HL-60 (cell line): Measurements from ENCODE around the gene JAG1.

Source experiments
- DNase-seq, 2 experiments: peaks; one replicate each; pipeline ENCODE4 v3.0.0-alpha.2; 2010 to 2020; ENCODE audit warnings: low read depth in 1 of 2, low spot score in 1 of 2
- H3K27ac ChIP-seq: fragments of 250-450 bp; sonication (Bioruptor Pico); replicated peaks from 2 replicates; pipeline ENCODE4 v1.5.1; 2020; ENCODE audit warnings: mild to moderate bottlenecking, moderate library complexity
- H3K27me3 ChIP-seq: fragments of 250-450 bp; sonication (Bioruptor Pico); 2 replicates; pipeline ENCODE4 v1.5.1; 2021; ENCODE audit warnings: mild to moderate bottlenecking, moderate library complexity; ENCODE audit not compliant: insufficient read depth, poor library complexity, severe bottlenecking
- H3K4me3 ChIP-seq: replicated peaks from 2 replicates; pipeline ENCODE4 v1.5.1; 2011; ENCODE audit warnings: mild to moderate bottlenecking, control low read depth, low read length; ENCODE audit not compliant: insufficient read depth
- GABPA ChIP-seq: IDR thresholded peaks from 2 replicates; pipeline ENCODE4 v1.6.1; 2012; ENCODE audit warnings: low read depth
- POLR2AphosphoS5 ChIP-seq: IDR thresholded peaks from 2 replicates; pipeline ENCODE4 v1.6.1; 2012; ENCODE audit warnings: low read depth
- SPI1 ChIP-seq: IDR thresholded peaks from 2 replicates; pipeline ENCODE4 v1.6.1; 2012; ENCODE audit warnings: low read depth, mild to moderate bottlenecking, borderline replicate concordance
- TF ChIP-seq, protein P1 (sequence below): IDR thresholded peaks from one replicate; pipeline ENCODE4 v1.5.1; 2011; ENCODE audit warnings: low read length, control low read depth, inconsistent platforms; ENCODE audit not compliant: insufficient read depth
- TF ChIP-seq, protein P2 (sequence below): IDR thresholded peaks from 2 replicates; pipeline ENCODE4 v1.6.1; 2012; ENCODE audit warnings: low read depth; ENCODE audit not compliant: insufficient replicate concordance

JAG1 gene

GRCh38 chr20:10597637-10598036 is 76.2 kb downstream of the JAG1 start:
- H3K4me3 ChIP-seq = no peak overlapping the region
- H3K27me3 ChIP-seq = no peaks in the 10 kb centered on the region
- TF ChIP-seq SPI1 (no peak), GABPA (no peak), POLR2AphosphoS5 (no peak)
- TF ChIP-seq, protein P1, sequence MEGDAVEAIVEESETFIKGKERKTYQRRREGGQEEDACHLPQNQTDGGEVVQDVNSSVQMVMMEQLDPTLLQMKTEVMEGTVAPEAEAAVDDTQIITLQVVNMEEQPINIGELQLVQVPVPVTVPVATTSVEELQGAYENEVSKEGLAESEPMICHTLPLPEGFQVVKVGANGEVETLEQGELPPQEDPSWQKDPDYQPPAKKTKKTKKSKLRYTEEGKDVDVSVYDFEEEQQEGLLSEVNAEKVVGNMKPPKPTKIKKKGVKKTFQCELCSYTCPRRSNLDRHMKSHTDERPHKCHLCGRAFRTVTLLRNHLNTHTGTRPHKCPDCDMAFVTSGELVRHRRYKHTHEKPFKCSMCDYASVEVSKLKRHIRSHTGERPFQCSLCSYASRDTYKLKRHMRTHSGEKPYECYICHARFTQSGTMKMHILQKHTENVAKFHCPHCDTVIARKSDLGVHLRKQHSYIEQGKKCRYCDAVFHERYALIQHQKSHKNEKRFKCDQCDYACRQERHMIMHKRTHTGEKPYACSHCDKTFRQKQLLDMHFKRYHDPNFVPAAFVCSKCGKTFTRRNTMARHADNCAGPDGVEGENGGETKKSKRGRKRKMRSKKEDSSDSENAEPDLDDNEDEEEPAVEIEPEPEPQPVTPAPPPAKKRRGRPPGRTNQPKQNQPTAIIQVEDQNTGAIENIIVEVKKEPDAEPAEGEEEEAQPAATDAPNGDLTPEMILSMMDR = no peak
- TF ChIP-seq, protein P2, sequence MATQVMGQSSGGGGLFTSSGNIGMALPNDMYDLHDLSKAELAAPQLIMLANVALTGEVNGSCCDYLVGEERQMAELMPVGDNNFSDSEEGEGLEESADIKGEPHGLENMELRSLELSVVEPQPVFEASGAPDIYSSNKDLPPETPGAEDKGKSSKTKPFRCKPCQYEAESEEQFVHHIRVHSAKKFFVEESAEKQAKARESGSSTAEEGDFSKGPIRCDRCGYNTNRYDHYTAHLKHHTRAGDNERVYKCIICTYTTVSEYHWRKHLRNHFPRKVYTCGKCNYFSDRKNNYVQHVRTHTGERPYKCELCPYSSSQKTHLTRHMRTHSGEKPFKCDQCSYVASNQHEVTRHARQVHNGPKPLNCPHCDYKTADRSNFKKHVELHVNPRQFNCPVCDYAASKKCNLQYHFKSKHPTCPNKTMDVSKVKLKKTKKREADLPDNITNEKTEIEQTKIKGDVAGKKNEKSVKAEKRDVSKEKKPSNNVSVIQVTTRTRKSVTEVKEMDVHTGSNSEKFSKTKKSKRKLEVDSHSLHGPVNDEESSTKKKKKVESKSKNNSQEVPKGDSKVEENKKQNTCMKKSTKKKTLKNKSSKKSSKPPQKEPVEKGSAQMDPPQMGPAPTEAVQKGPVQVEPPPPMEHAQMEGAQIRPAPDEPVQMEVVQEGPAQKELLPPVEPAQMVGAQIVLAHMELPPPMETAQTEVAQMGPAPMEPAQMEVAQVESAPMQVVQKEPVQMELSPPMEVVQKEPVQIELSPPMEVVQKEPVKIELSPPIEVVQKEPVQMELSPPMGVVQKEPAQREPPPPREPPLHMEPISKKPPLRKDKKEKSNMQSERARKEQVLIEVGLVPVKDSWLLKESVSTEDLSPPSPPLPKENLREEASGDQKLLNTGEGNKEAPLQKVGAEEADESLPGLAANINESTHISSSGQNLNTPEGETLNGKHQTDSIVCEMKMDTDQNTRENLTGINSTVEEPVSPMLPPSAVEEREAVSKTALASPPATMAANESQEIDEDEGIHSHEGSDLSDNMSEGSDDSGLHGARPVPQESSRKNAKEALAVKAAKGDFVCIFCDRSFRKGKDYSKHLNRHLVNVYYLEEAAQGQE = no peak
- no peak overlapping the region for H3K27ac ChIP-seq
- no peak for DNase-seq

DNA sequence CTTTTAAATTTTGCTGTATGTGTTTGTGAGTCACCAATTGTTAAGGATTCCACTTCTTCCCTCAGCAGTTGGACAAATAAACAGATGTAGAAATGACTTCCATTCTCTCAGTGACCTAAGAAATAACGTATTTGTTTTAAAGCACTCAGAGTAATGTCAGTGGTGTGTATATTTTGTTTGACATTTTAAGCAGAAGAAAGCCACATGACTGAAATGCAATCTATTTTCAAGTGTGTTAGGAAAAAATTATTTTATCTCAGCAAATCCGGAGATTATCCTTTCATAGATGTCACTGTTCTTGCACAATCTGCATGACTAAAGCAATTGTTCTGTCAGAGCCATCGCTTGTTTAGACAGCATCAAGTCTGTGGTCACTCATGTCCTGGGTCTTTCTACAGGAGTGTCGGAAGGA is 77.1 kb downstream of the JAG1 start:
- no peak for DNase-seq
- H3K27me3 ChIP-seq = no peaks in the 10 kb centered on the region
- H3K27ac ChIP-seq = no peak overlapping the region
- TF ChIP-seq, protein P1 = no peak
- TF ChIP-seq, protein P2 = no peak
- no peak for TF ChIP-seq GABPA
- TF ChIP-seq POLR2AphosphoS5 = no peak
- TF ChIP-seq SPI1 = no peak
- H3K4me3 ChIP-seq = no peak overlapping the region

- Histone ChIP-seq H3K27me3 (no peaks in the 10 kb centered on the region), H3K4me3 (no peak overlapping the region), H3K27ac (no peak overlapping the region)
- TF ChIP-seq, protein P2 = no peak
- TF ChIP-seq GABPA (no peak), SPI1 (no peak), POLR2AphosphoS5 (no peak)
- TF ChIP-seq, protein P1 = no peak
- DNase-seq = no peak
These were observed 77.8 kb downstream of the JAG1 start for GRCh38 chr20:10595985-10596384.
